Measurements from ENCODE around the gene ZNF534.
"Not testable (repeated sequence)": the region's sequence is repeated elsewhere in the genome, so short reads cannot be mapped to it uniquely, and the experiment has no call there.

The ZNF534 gene

DNA sequence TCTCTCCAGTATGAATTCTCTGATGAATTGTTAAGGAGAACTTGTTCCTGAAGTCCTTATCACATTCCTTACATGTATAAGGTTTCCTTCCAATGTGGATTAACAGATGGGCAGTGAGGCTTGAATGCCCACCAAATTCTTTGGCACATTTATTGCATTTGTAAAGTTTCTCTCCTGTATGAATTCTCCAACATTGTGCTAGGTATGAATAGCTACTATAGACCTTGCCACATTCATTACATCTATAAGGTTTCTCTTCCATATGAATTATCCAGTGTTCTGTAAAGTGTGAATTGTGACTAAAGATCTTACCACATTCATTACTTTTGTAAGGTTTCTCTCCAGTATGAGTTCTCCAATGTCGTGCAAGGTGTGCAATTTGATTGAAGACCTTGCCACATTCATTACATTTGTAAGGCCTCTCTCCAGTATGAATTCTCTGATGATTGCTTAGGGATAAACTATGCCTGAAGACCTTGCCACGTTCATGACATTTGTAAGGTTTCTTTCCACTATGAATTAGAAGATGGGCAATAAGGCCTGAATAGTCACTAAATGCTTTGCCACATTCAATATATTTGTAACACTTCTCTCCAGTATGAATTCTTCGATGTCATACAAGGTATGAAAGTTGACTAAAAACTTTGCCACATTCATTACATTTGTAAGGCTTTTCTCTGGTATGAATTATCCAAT lies 44.9 kb downstream of the ZNF534 start:
- no peaks in the 10 kb centered on the region for H3K36me3 ChIP-seq (ENCODE audit: control insufficient read depth, low read depth, low read length)
- no peak overlapping the region for H3K27ac ChIP-seq (ENCODE audit: low read length)
- no peaks in the 10 kb centered on the region for H3K4me1 ChIP-seq (ENCODE audit: control insufficient read depth, low read depth, low read length)
- H3K4me3 ChIP-seq (ENCODE audit: low read length) = no peak overlapping the region
- no peaks in the 10 kb centered on the region for H3K27me3 ChIP-seq (ENCODE audit: control insufficient read depth, insufficient read depth, low read length)
- peaks cover 76% of the 10 kb centered on the region for H3K9me3 ChIP-seq (ENCODE audit: control insufficient read depth, low read depth, low read length)
- H3K9ac ChIP-seq (ENCODE audit: low read length) = no peak overlapping the region

DNA sequence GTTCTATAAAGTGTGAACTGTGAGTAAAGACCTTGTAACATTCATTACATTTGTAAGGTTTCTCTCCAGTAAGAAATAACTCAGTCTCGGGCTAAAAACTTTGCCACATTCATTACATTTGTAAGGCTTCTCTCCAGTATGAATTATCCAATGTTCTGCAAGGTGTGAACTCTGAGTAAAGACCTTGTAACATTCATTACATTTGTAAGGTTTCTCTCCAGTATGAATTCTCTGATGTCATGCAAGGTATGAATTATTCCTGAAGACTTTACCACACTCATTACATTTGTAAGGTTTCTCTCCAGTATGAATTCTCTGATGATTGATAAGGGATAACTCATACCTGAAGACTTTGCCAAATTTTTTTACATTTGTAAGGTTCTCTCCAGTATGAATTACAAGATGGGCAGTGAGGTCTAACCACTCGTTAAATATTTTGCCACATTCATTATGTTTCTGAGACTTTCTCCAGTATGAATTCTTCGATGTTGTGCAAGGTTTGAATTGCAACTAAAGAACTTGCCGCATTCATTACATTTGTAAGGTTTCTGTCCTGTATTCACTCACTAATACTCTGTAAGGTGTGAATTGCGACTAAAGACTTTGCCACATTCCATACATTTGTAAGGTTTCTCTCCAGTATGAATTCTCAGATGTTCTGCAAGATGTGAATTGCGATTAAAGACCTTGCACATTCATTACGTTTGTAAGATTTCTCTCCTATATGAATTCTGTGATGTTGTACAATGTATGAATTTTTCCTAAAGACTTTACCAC lies 45.6 kb downstream of the ZNF534 start:
- peaks cover 74% of the 10 kb centered on the region for H3K9me3 ChIP-seq (ENCODE audit: control insufficient read depth, low read depth, low read length)
- H3K36me3 ChIP-seq (ENCODE audit: control insufficient read depth, low read depth, low read length) = no peaks in the 10 kb centered on the region
- H3K9ac ChIP-seq (ENCODE audit: low read length) = no peak overlapping the region
- no peaks in the 10 kb centered on the region for H3K27me3 ChIP-seq (ENCODE audit: control insufficient read depth, insufficient read depth, low read length)
- no peaks in the 10 kb centered on the region for H3K4me1 ChIP-seq (ENCODE audit: control insufficient read depth, low read depth, low read length)
- no peak overlapping the region for H3K27ac ChIP-seq (ENCODE audit: low read length)
- no peak overlapping the region for H3K4me3 ChIP-seq (ENCODE audit: low read length)

DNA sequence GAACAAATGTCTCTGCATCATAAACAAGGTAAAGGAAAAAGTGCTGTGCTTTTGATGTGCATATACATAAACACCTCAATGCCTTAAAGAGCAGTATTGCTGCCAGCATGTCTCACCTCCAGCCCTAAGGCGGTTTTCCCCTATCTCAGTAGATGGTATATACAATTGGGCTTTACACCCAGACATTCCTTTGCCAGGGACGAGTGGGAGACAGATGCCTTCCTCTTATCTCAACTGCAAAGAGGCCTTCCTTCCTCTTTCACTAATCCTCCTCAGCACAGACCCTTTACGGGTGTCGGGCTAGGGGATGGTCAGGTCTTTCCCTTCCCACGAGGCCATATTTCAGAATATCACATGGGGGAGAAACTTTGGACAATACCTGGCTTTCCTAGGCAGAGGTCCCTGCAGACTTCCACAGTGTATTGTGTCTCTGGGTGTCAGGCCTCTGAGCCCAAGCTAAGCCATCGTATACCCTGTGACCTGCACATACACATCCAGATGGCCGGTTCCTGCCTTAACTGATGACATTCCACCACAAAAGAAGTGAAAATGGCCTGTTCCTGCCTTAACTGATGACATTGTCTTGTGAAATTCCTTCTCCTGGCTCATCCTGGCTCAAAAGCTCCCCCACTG lies 55.3 kb downstream of the ZNF534 start:
- not testable (repeated sequence) for H3K9me3 ChIP-seq (ENCODE audit: control insufficient read depth, low read depth, low read length); H3K9ac ChIP-seq (ENCODE audit: low read length)

DNA sequence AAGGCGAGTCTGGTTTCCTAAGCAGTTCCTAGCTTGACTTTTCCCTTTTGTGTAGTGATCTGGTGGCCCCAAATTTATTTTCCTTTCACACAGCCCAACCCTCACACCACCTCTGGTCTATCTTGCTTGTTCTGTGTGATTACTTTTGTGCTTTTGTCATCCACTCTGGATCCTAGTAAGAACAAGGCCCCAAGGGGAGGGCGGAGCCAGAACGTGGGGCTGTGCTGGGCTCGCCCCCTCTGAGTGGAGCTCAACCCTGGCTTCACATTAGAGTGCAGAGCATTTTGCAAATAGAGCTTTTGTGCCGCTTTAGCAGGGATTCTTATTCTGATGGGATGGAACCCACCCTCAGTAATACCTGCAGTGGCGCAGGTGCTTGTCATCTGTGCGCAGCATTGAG lies 56.1 kb downstream of the ZNF534 start:
- H3K4me1 ChIP-seq (ENCODE audit: control insufficient read depth, low read depth, low read length); H3K27me3 ChIP-seq (ENCODE audit: control insufficient read depth, insufficient read depth, low read length); H3K4me3 ChIP-seq (ENCODE audit: low read length); H3K36me3 ChIP-seq (ENCODE audit: control insufficient read depth, low read depth, low read length); H3K9me3 ChIP-seq (ENCODE audit: control insufficient read depth, low read depth, low read length); H3K27ac ChIP-seq (ENCODE audit: low read length); H3K9ac ChIP-seq (ENCODE audit: low read length): not testable (repeated sequence)

More for the DNA sequence above, 55.3 kb downstream of the ZNF534 start:
- H3K36me3 ChIP-seq (ENCODE audit: control insufficient read depth, low read depth, low read length); H3K4me3 ChIP-seq (ENCODE audit: low read length); H3K27ac ChIP-seq (ENCODE audit: low read length); H3K27me3 ChIP-seq (ENCODE audit: control insufficient read depth, insufficient read depth, low read length); H3K4me1 ChIP-seq (ENCODE audit: control insufficient read depth, low read depth, low read length): not testable (repeated sequence)

DNA sequence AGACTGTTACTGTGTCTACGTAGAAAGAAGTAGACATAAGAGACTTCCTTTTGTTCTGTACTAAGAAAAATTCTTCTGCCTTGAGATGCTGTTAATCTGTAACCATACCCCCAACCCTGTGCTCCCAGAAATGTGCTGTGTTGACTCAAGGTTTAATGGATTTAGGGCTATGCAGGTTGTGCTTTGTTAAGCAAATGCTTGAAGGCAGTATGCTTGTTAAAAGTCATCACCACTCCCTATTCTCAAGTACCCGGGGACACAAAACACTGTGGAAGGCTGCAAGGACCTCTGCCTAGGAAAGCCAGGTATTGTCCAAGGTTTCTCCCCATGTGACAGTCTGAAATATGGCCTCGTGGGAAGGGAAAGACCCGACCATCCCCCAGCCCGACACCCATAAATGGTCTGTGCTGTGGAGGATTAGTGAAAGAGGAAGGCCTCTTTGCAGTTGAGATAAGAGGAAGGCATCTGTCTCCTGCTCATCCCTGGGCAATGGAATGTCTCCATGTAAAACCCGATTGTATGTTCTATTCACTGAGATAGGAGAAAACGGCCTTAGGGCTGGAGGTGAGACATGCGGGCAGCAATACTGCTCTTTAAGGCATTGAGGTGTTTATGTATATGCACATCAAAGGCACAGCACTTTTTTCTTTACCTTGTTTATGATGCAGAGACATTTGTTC lies 56.8 kb downstream of the ZNF534 start:
- H3K27me3 ChIP-seq (ENCODE audit: control insufficient read depth, insufficient read depth, low read length); H3K9ac ChIP-seq (ENCODE audit: low read length); H3K9me3 ChIP-seq (ENCODE audit: control insufficient read depth, low read depth, low read length); H3K36me3 ChIP-seq (ENCODE audit: control insufficient read depth, low read depth, low read length); H3K27ac ChIP-seq (ENCODE audit: low read length); H3K4me1 ChIP-seq (ENCODE audit: control insufficient read depth, low read depth, low read length); H3K4me3 ChIP-seq (ENCODE audit: low read length): not testable (repeated sequence)

DNA sequence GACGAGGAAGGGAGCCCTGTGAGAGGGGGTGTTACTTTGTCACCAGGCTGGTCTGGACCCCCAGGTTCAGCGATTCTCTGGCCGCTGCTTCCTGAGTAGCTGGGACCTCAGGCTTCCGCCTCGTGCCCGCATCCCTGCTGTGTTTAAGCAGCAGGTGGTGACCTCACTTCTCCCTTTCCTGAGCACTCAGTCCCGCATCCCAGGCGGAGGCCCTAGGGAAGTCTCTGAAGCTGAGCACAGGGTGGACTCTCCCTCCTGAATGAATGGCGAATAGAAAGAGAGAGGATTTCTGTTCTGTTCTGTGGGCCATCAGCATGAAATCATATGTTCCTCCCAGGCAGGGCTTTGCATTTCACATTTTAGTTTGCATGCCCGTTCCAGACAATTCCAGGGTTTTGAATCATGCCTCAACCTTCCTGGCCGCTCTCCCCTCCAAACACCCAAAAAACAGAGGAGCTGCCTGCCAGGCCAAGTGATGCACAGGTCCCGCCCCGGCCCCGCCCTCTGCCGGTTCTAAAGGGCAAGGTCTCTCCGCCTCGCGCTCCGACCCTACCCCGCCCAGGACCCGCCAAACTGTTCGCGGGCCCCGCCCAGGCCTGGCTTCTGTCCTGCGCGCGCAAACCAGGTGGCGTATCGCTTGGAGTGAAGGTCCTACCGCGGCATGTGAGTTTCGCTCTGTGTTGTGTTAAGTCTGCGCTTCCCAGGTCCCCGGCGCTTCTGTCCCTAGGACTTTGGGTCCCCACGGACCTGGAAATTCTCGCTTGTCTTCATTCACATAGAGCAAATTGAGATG lies 63.4 kb downstream of the ZNF534 start:
- Histone ChIP-seq H3K4me3 (ENCODE audit: low read length) (peak overlapping the region; percentile 77), H3K9me3 (ENCODE audit: control insufficient read depth, low read depth, low read length) (no peaks in the 10 kb centered on the region), H3K27ac (ENCODE audit: low read length) (no peak overlapping the region), H3K9ac (ENCODE audit: low read length) (peak overlapping the region; percentile 53), H3K27me3 (ENCODE audit: control insufficient read depth, insufficient read depth, low read length) (peaks cover 27% of the 10 kb centered on the region), H3K4me1 (ENCODE audit: control insufficient read depth, low read depth, low read length) (no peaks in the 10 kb centered on the region), H3K36me3 (ENCODE audit: control insufficient read depth, low read depth, low read length) (no peaks in the 10 kb centered on the region)

DNA sequence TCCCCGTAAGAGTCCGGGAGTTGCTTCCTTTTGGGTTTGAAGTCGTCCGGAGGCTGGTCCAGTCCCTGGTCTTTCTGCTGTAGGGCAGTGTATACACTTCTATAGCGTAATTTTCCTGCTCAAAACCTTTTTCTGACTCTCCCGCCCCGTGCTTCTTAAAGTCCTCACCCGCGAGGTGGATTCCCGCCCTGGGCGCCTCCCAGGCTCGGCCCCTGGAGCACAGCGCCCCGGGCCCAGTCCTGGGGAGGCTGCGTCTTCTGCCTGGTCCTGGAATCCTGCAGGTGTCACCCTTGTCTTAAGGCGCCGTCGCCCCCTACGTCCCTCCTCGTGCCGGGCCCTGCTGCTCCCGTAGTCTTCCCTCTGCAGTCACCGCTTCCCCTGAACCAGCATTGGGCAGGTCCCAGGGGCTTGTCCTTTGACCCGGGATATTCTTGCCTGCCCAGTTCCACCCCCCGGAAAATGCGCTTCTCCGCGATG lies 64.1 kb downstream of the ZNF534 start:
- peak overlapping the region; percentile 53 for H3K9ac ChIP-seq (ENCODE audit: low read length)

DNA sequence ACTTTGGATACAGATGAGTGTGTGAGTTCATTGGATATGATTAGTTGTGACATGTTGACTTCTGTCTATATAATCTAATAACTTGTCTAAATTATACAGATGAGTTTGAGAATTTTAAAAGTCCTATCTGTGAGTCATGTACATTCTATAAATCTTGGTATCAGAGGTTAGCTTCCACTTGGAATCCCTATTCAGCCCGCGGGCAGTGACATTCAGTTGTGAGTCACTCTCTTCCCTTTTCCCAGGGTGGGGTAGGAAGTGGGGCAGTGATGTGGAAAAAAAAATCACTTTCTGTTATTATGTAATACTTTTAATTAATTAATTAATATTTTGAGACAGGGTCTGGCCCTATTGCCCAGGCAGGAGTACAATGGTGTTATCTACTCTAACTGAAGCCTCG lies 65.6 kb downstream of the ZNF534 start:
- H3K9me3 ChIP-seq (ENCODE audit: control insufficient read depth, low read depth, low read length) = no peaks in the 10 kb centered on the region
- no peaks in the 10 kb centered on the region for H3K4me1 ChIP-seq (ENCODE audit: control insufficient read depth, low read depth, low read length)
- H3K4me3 ChIP-seq (ENCODE audit: low read length) = no peak overlapping the region
- H3K27me3 ChIP-seq (ENCODE audit: control insufficient read depth, insufficient read depth, low read length) = peaks cover 42% of the 10 kb centered on the region
- H3K36me3 ChIP-seq (ENCODE audit: control insufficient read depth, low read depth, low read length) = no peaks in the 10 kb centered on the region
- H3K27ac ChIP-seq (ENCODE audit: low read length) = no peak overlapping the region
- H3K9ac ChIP-seq (ENCODE audit: low read length) = no peak overlapping the region

More for the DNA sequence above, 64.1 kb downstream of the ZNF534 start:
- Histone ChIP-seq H3K4me3 (ENCODE audit: low read length) (peak overlapping the region; percentile 77), H3K36me3 (ENCODE audit: control insufficient read depth, low read depth, low read length) (no peaks in the 10 kb centered on the region), H3K4me1 (ENCODE audit: control insufficient read depth, low read depth, low read length) (no peaks in the 10 kb centered on the region), H3K27ac (ENCODE audit: low read length) (no peak overlapping the region), H3K27me3 (ENCODE audit: control insufficient read depth, insufficient read depth, low read length) (peaks cover 27% of the 10 kb centered on the region), H3K9me3 (ENCODE audit: control insufficient read depth, low read depth, low read length) (no peaks in the 10 kb centered on the region)

DNA sequence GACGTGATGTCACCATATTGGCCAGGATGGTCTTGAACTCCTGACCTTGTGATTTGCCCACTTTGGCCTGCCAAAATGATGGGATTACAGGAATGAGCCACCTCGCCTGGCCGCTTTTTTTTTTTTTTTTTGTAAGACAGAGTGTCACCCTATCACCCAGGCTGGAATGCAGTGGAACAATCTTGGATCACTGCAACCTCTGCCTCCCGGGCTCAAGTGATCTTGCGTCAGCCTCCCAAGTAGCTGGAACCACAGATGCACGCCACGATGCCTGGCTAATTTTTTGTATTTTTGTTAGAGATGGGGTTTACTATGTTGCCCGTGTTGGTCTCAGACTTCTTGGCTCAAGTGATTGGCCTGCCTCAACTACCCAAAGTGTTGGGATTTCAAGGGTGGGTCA lies 69.6 kb downstream of the ZNF534 start:
- no peaks in the 10 kb centered on the region for H3K4me1 ChIP-seq (ENCODE audit: control insufficient read depth, low read depth, low read length)
- H3K9me3 ChIP-seq (ENCODE audit: control insufficient read depth, low read depth, low read length) = no peaks in the 10 kb centered on the region
- peaks cover 67% of the 10 kb centered on the region for H3K27me3 ChIP-seq (ENCODE audit: control insufficient read depth, insufficient read depth, low read length)
- H3K4me3 ChIP-seq (ENCODE audit: low read length) = no peak overlapping the region
- no peak overlapping the region for H3K9ac ChIP-seq (ENCODE audit: low read length)
- H3K27ac ChIP-seq (ENCODE audit: low read length) = no peak overlapping the region
- no peaks in the 10 kb centered on the region for H3K36me3 ChIP-seq (ENCODE audit: control insufficient read depth, low read depth, low read length)

DNA sequence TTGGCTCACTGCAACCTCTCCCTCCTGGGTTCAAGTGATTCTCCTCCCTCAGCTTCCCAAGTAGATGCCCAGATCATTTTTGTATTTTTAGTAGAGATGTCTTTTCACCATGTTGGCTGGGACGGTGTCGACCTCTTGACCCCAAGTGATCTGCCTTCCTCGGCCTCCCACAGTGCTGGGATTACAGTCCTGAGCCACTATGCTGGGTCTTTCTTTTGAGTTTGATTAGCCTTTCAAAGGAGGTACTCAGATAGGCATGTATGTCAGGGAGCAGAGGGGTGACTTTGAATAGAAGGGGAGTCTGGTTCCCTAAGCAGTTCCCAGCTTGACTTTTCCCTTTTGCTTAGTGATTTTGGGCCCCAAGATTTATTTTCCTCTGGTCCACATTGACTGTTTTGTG lies 71.5 kb downstream of the ZNF534 start:
- H3K4me1 ChIP-seq (ENCODE audit: control insufficient read depth, low read depth, low read length); H3K9me3 ChIP-seq (ENCODE audit: control insufficient read depth, low read depth, low read length); H3K4me3 ChIP-seq (ENCODE audit: low read length); H3K9ac ChIP-seq (ENCODE audit: low read length); H3K27ac ChIP-seq (ENCODE audit: low read length); H3K36me3 ChIP-seq (ENCODE audit: control insufficient read depth, low read depth, low read length): not testable (repeated sequence)
- H3K27me3 ChIP-seq (ENCODE audit: control insufficient read depth, insufficient read depth, low read length) = peaks cover 54% of the 10 kb centered on the region

DNA sequence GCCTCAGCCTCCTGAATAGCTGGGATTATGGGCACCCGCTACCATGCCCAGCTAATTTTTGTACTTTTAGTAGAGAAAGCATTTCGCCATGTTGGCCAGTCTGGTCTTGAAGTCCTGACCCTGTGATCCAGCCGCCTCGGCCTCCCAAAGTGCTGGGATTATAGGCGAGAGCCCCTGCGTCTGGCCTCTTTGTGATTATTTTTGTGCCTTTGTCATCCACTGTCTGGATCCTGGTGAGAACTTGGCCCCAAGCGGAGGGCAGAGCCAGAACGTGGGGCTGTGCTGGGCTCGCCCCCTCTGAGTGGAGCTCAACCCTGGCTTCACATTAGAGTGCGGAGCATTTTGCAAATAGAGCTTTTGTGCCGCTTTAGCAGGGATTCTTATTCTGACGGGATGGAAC lies 72.0 kb downstream of the ZNF534 start:
- H3K36me3 ChIP-seq (ENCODE audit: control insufficient read depth, low read depth, low read length); H3K27ac ChIP-seq (ENCODE audit: low read length); H3K9ac ChIP-seq (ENCODE audit: low read length); H3K4me1 ChIP-seq (ENCODE audit: control insufficient read depth, low read depth, low read length); H3K4me3 ChIP-seq (ENCODE audit: low read length); H3K9me3 ChIP-seq (ENCODE audit: control insufficient read depth, low read depth, low read length): not testable (repeated sequence)
- H3K27me3 ChIP-seq (ENCODE audit: control insufficient read depth, insufficient read depth, low read length) = peaks cover 54% of the 10 kb centered on the region
